Measurements from ENCODE around the gene UTS2B.

- no peak for TF ChIP-seq POLR2A (IDR thresholded peaks at IDR 0.05)
- TF ChIP-seq POLR2AphosphoS5 (IDR thresholded peaks at IDR 0.05), result peak in 1 of 3 donors; percentile 7
Measured at GRCh38 chr3:191376516-191377141, 46.3 kb upstream of the UTS2B start.

All from transverse colon (tissue), 3 donors.